ENCODE data around the gene CRYGC. TPM values are rescaled to one million over a fixed set of nuclear protein-coding genes. Genes with fewer than 3 reads are reported as not detected.
"Not testable (repeated sequence)": the region's sequence is repeated elsewhere in the genome, so short reads cannot be mapped to it uniquely, and the experiment has no call there.

The CRYGC gene
- total RNA-seq, 1 donor from 2014 or later = not detected

DNA sequence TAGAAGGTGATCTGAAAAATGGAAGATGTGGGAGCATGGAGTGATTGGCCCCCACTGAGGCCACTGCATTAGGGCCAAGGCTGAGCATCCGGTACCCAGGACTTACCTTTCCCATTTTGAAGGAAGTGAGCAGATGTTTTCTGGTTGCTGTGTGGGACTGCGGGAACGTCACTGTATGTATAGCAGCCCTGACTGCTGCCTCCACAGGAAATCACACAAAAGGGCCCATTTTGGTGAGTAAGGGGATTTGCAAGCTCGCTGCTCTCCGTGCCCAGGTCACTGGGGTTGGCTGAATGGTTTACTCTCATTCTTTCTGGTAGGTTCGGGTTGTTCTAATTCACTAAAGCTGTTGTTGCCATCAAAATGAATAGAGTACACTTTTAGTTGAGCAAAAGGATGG is 16.4 kb upstream of the CRYGC start, which contains the start of gene CRYGB:
TSS of gene CRYGB (minus strand) at position 153 of the 400 bp plus-strand sequence. CDS start at position 115, 38 bp downstream.
- TF ChIP-seq, protein P1, sequence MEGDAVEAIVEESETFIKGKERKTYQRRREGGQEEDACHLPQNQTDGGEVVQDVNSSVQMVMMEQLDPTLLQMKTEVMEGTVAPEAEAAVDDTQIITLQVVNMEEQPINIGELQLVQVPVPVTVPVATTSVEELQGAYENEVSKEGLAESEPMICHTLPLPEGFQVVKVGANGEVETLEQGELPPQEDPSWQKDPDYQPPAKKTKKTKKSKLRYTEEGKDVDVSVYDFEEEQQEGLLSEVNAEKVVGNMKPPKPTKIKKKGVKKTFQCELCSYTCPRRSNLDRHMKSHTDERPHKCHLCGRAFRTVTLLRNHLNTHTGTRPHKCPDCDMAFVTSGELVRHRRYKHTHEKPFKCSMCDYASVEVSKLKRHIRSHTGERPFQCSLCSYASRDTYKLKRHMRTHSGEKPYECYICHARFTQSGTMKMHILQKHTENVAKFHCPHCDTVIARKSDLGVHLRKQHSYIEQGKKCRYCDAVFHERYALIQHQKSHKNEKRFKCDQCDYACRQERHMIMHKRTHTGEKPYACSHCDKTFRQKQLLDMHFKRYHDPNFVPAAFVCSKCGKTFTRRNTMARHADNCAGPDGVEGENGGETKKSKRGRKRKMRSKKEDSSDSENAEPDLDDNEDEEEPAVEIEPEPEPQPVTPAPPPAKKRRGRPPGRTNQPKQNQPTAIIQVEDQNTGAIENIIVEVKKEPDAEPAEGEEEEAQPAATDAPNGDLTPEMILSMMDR (IDR thresholded peaks at IDR 0.05; ENCODE audit: unreplicated experiment) = no peak
- Mint-ChIP-seq H3K36me3 (ENCODE audit: insufficient read depth) (no peaks in the 10 kb centered on the region), H3K27ac (no peak within 1 kb of the TSS), H3K4me1 (ENCODE audit: low read depth) (peaks cover 9% of the 10 kb centered on the region), H3K4me3 (ENCODE audit: low read depth) (no peak within 1 kb of the TSS), H3K27me3 (no peaks in the 10 kb centered on the region), H3K9me3 (ENCODE audit: low read depth) (peaks cover 6% of the 10 kb centered on the region)
- DNase-seq (ENCODE audit: low spot score, unreplicated experiment) = no peak

DNA sequence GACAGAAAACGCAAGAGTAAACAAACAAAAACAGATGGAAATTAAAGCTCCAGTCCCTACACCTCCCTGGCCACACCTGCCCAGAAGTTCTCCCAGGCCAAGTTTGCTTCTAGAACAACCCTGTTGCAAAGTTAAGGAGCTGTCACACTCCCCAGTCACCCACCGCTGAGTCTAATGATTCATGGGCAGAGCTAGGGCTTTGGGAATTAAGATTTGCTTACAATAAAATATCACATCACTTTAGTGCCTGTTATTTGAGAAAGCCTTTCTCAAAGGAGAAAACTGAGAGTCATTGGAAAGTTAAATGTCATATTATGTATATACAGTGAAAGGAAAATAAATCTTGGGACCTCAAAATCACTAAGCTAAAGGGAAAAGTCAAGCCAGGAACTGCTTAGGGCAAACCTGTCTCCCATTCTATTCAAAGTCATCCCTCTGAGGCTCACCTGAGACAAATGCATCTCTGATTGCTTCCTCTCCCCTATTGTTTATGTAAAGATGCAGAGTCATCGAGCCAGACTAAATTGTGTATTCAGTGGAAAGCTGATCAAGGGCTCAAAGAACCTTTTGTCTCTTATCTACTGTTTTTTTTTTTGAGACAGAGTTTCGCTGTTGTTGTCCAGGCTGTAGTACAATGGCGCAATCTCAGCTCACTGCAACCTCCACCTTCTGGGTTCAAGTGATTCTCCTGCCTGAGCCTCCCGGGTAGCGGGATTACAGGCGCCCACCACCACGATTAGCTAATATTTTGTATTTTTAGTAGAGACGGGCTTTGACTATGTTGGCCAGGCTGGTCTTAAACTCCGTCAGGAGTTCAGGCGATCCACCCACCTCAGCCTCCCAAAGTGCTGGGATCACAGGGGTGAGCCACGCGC is 13.5 kb upstream of the CRYGC start:
- peaks cover 9% of the 10 kb centered on the region for H3K4me1 Mint-ChIP-seq (ENCODE audit: low read depth)
- no peaks in the 10 kb centered on the region for H3K36me3 Mint-ChIP-seq (ENCODE audit: insufficient read depth)
- H3K27ac Mint-ChIP-seq = peak overlapping the region; percentile 78
- no peak overlapping the region for H3K4me3 Mint-ChIP-seq (ENCODE audit: low read depth)
- TF ChIP-seq, protein P1 (IDR thresholded peaks at IDR 0.05; ENCODE audit: unreplicated experiment) = no peak
- no peak for DNase-seq (ENCODE audit: low spot score, unreplicated experiment)
- peaks cover 3% of the 10 kb centered on the region for H3K9me3 Mint-ChIP-seq (ENCODE audit: low read depth)
- H3K27me3 Mint-ChIP-seq = no peaks in the 10 kb centered on the region

DNA sequence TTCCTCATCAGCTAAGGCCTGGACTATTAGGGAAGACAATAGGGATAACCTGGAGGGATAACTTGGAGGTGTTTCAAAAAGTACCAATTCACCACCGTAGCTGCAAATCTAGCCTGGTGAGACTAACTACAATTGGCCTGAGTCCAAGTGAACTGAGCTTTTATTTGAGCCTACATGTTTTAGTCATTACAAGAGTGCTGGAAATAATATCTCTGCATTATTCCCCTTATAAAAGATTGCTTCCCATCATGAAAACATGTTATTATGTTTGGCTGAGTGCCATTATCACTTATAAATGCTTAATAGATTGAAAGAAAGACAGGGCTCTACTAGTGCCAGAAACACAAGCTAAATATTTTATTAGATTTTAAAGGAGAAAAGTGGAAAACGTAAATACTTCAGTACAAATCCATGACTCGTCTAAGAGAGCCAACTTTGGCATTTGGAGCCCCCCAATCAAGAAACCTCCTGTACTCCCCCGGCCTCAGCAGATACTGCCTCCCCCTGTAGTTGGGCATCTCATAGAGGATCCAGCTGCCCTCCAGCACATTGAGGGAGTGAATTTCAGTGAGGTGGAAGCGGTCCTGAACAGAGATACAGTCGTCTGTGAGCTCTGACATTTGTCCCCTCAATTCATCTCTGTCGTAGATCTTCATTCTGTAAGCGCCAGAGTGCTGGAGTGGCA is 12.8 kb upstream of the CRYGC start:
- no peaks in the 10 kb centered on the region for H3K36me3 Mint-ChIP-seq (ENCODE audit: insufficient read depth)
- no peaks in the 10 kb centered on the region for H3K27me3 Mint-ChIP-seq
- DNase-seq (ENCODE audit: low spot score, unreplicated experiment) = no peak
- peaks cover 8% of the 10 kb centered on the region for H3K9me3 Mint-ChIP-seq (ENCODE audit: low read depth)
- H3K27ac Mint-ChIP-seq = peak overlapping the region; percentile 78
- H3K4me1 Mint-ChIP-seq (ENCODE audit: low read depth) = peaks cover 9% of the 10 kb centered on the region
- TF ChIP-seq, protein P1 (IDR thresholded peaks at IDR 0.05; ENCODE audit: unreplicated experiment) = no peak
- no peak overlapping the region for H3K4me3 Mint-ChIP-seq (ENCODE audit: low read depth)

DNA sequence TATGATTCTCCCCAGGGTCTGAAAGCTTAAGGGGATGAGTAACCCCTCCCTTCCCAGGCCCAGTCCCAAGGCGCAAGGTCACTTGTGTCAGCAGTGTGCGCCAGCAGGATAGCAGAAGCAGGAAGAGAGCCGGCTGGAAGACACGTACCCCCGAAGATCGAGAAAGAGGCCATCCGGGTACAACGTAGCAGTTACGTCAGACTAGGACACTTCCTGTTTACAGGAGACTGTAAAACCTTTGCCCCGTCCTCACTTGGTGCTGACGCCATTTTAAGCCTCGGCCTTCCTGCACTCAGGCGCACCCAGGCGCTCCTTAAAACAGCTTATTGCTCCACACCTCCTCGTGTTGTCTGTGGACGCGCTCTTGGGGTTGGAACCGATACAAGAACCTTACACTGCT is 9.8 kb upstream of the CRYGC start:
- Mint-ChIP-seq H3K4me3 (ENCODE audit: low read depth) (no peak overlapping the region), H3K36me3 (ENCODE audit: insufficient read depth) (no peaks in the 10 kb centered on the region), H3K27ac (no peak overlapping the region), H3K27me3 (no peaks in the 10 kb centered on the region), H3K4me1 (ENCODE audit: low read depth) (peaks cover 26% of the 10 kb centered on the region), H3K9me3 (ENCODE audit: low read depth) (peaks cover 8% of the 10 kb centered on the region)
- no peak for DNase-seq (ENCODE audit: low spot score, unreplicated experiment)
- TF ChIP-seq, protein P1 (IDR thresholded peaks at IDR 0.05; ENCODE audit: unreplicated experiment) = no peak

DNA sequence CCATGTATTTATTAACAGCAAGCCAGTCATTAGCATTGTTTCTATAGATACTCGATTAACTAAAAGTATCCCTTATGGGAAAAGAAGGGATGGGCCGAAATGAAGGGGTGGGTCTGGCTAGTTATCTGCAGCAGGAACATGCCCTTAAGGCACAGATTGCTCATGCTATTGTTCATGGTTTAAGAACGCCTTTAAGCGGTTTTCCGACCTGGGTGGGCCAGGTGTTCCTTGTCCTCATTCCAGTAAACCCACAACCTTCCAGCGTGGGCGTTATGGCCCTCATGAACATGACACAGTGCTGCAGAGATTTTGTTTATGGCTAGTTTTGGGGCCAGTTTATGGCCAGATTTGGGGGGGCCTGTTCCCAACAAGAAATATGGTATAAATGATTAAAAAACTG is 8.7 kb upstream of the CRYGC start:
- H3K4me1 Mint-ChIP-seq (ENCODE audit: low read depth) = peaks cover 25% of the 10 kb centered on the region
- not testable (repeated sequence) for DNase-seq (ENCODE audit: low spot score, unreplicated experiment); H3K27ac Mint-ChIP-seq; H3K4me3 Mint-ChIP-seq (ENCODE audit: low read depth); H3K27me3 Mint-ChIP-seq; H3K36me3 Mint-ChIP-seq (ENCODE audit: insufficient read depth); H3K9me3 Mint-ChIP-seq (ENCODE audit: low read depth)
